SK-N-SH (cell line): ENCODE measurements around the gene PARD3. TPM values are rescaled to one million over a fixed set of nuclear protein-coding genes. Genes with fewer than 3 reads are reported as not detected.

ENCODE experiments used
- CTCF ChIA-PET: fragments of 300-600, 350-600 bp; formaldehyde crosslinking; extraction: SDS; loops from one replicate; lab custom pipeline; 2021; lab: Yijun Ruan, JAX
- POLR2A ChIA-PET: fragments of 350-600 bp; sonication (Branson Sonifier 250); formaldehyde crosslinking; extraction: SDS; loops from one replicate; lab custom pipeline; 2020; ENCODE audit warnings: antibody characterized with exemption, inconsistent platforms; lab: Yijun Ruan, JAX
- DNase-seq: peaks from one replicate; pipeline ENCODE4 v3.0.0; 2012
- H2AFZ ChIP-seq: fragments of 200-600 bp; sonication (generic); 2 replicates; pipeline ENCODE4 v1.8.1; 2016; ENCODE audit warnings: antibody characterized with exemption, mild to moderate bottlenecking, low read depth
- H3F3A ChIP-seq: fragments of 200-600 bp; sonication (generic); replicated peaks from 2 replicates; pipeline ENCODE3; 2016; ENCODE audit warnings: antibody characterized with exemption, mild to moderate bottlenecking; ENCODE audit not compliant: insufficient read depth
- H3K27ac ChIP-seq, 2 experiments: fragments of 200-500 bp in 1 of 2; fragments of 200-600 bp in 1 of 2; sonication (Bioruptor generic) in 1 of 2; sonication (generic), shearing (Covaris generic) in 1 of 2; 2 replicates each; pipeline versions ENCODE4 v1.5.1 to v1.6.1; 2014 to 2016; ENCODE audit warnings: low read depth in 2 of 2, inconsistent platforms in 1 of 2, low read length in 1 of 2, mild to moderate bottlenecking in 1 of 2, mixed read lengths in 1 of 2
- H3K27me3 ChIP-seq: fragments of 200-600 bp; sonication (generic), shearing (Covaris generic); 2 replicates; pipeline ENCODE4 v1.6.1; 2016; ENCODE audit warnings: mixed run types; ENCODE audit not compliant: insufficient read depth
- H3K36me3 ChIP-seq, 2 experiments: fragments of 200-500 bp in 1 of 2; fragments of 200-600 bp in 1 of 2; sonication (Bioruptor generic) in 1 of 2; sonication (generic) in 1 of 2; replicated peaks in 1 of 2; 2 replicates each; pipeline versions ENCODE3 to v1.5.1; 2014 to 2016; ENCODE audit warnings: low read length in 1 of 2, mild to moderate bottlenecking in 1 of 2; ENCODE audit not compliant: insufficient read depth in 2 of 2, control insufficient read depth in 1 of 2
- H3K4me1 ChIP-seq, 2 experiments: fragments of 200-500 bp in 1 of 2; fragments of 200-600 bp in 1 of 2; sonication (Bioruptor generic) in 1 of 2; sonication (generic), shearing (Covaris generic) in 1 of 2; 2 replicates each; pipeline versions ENCODE4 v1.5.1 to v1.6.1; 2014 to 2016; ENCODE audit warnings: low read depth in 1 of 2, low read length in 1 of 2, mixed run types in 1 of 2; ENCODE audit not compliant: insufficient read depth in 2 of 2, control insufficient read depth in 1 of 2
- H3K4me2 ChIP-seq: fragments of 200-600 bp; sonication (generic), shearing (Covaris generic); 2 replicates; pipeline ENCODE4 v1.6.1; 2017; ENCODE audit warnings: mixed run types
- H3K4me3 ChIP-seq, 2 experiments: fragments of 200-500 bp in 1 of 2; fragments of 200-600 bp in 1 of 2; sonication (Bioruptor generic) in 1 of 2; sonication (generic), shearing (Covaris generic) in 1 of 2; 2 replicates each; pipeline versions ENCODE4 v1.5.1 to v1.8.1; 2014 to 2016; ENCODE audit warnings: low read depth in 2 of 2, inconsistent platforms in 1 of 2, low read length in 1 of 2, mild to moderate bottlenecking in 1 of 2, mixed read lengths in 1 of 2, moderate library complexity in 1 of 2
- H3K79me2 ChIP-seq: fragments of 200-600 bp; sonication (generic); 2 replicates; pipeline ENCODE4 v1.8.1; 2017; ENCODE audit warnings: mild to moderate bottlenecking; ENCODE audit not compliant: insufficient read depth
- H3K9ac ChIP-seq: fragments of 200-600 bp; sonication (generic); 2 replicates; pipeline ENCODE4 v1.6.1; 2017; ENCODE audit warnings: mixed run types
- H3K9me2 ChIP-seq: fragments of 200-600 bp; sonication (generic); 2 replicates; pipeline ENCODE4 v1.6.1; 2017; ENCODE audit warnings: mixed run types
- H3K9me3 ChIP-seq: fragments of 200-600 bp; sonication (generic); 2 replicates; pipeline ENCODE4 v1.6.1; 2017; ENCODE audit warnings: mixed run types, mild to moderate bottlenecking, moderate library complexity
- H4K20me1 ChIP-seq: fragments of 200-600 bp; sonication (generic); 2 replicates; pipeline ENCODE4 v1.6.1; 2017; ENCODE audit warnings: mild to moderate bottlenecking, mixed run types; ENCODE audit not compliant: insufficient read depth
- ELF1 ChIP-seq: IDR thresholded peaks from 2 replicates; pipeline ENCODE4 v1.4.0; 2012
- EP300 ChIP-seq, 2 experiments: IDR thresholded peaks; 2 replicates each; pipeline versions ENCODE4 v1.4.0 to v1.6.1; 2012; ENCODE audit warnings: borderline replicate concordance in 1 of 2, low read depth in 1 of 2, low read length in 1 of 2
- EZH2phosphoT487 ChIP-seq: fragments of 200-600 bp; sonication (generic); IDR thresholded peaks from 2 replicates; pipeline ENCODE4 v1.6.1; 2017; ENCODE audit warnings: low read depth, mixed run types, mild to moderate bottlenecking, antibody characterized with exemption, moderate library complexity, borderline replicate concordance
- FOSL2 ChIP-seq: IDR thresholded peaks from 2 replicates; pipeline ENCODE4 v1.4.0; 2012; ENCODE audit warnings: low read depth, mild to moderate bottlenecking, moderate library complexity, borderline replicate concordance
- FOXM1 ChIP-seq: IDR thresholded peaks from 2 replicates; pipeline ENCODE4 v1.4.0; 2012; ENCODE audit warnings: low read depth, mild to moderate bottlenecking
- GABPA ChIP-seq: IDR thresholded peaks from 2 replicates; pipeline ENCODE4 v1.4.0; 2012; ENCODE audit warnings: low read depth, mild to moderate bottlenecking
- JUND ChIP-seq: IDR thresholded peaks from 2 replicates; pipeline ENCODE4 v1.4.0; 2012
- NRF1 ChIP-seq: IDR thresholded peaks from 2 replicates; pipeline ENCODE4 v1.6.1; 2012; ENCODE audit warnings: low read depth, mild to moderate bottlenecking, low read length
- RCOR1 ChIP-seq: fragments of 150-350 bp; IDR thresholded peaks from 2 replicates; pipeline ENCODE4 v1.6.1; 2017; ENCODE audit warnings: antibody characterized with exemption, low read length
- RFX5 ChIP-seq: IDR thresholded peaks from 2 replicates; pipeline ENCODE4 v1.6.1; 2012; ENCODE audit warnings: mild to moderate bottlenecking, improper control_type of control experiment, low read length
- RXRA ChIP-seq: IDR thresholded peaks from 2 replicates; pipeline ENCODE4 v1.4.0; 2012; ENCODE audit warnings: low read depth, mild to moderate bottlenecking, borderline replicate concordance
- SMC3 ChIP-seq: IDR thresholded peaks from 2 replicates; pipeline ENCODE4 v1.6.1; 2012; ENCODE audit warnings: low read depth, low read length, improper control_type of control experiment
- TCF12 ChIP-seq: IDR thresholded peaks from 2 replicates; pipeline ENCODE4 v1.4.0; 2012
- WGBS: methylation state at CpG from one replicate; pipeline ENCODE4 v1.1.6; 2017; ENCODE audit warnings: low lambda C conversion rate; 5-methylcytosine and 5-hydroxymethylcytosine counted together
- polyA plus RNA-seq, 3 experiments: library from polyadenylated mRNA; depleted of rRNA; stranded (reverse); fragments of >200 nt; gene quantifications; 2 replicates each; pipeline ENCODE4 v1.2.3, GENCODE V29; 2012
- TF ChIP-seq, protein P1 (sequence below): IDR thresholded peaks from 2 replicates; pipeline ENCODE4 v1.6.1; 2012; ENCODE audit warnings: mild to moderate bottlenecking, low read depth, low read length, moderate library complexity
- TF ChIP-seq, protein P2 (sequence below): fragments of 150-350 bp; IDR thresholded peaks from 2 replicates; pipeline ENCODE4 v1.6.1; 2016; ENCODE audit warnings: mild to moderate bottlenecking, low read depth, low read length
- TF ChIP-seq, protein P3 (sequence below): IDR thresholded peaks from 2 replicates; pipeline ENCODE4; 2012
- TF ChIP-seq, protein P4 (sequence below): fragments of 150-350 bp; IDR thresholded peaks from 2 replicates; pipeline ENCODE4 v1.6.1; 2017; ENCODE audit warnings: antibody characterized with exemption, low read length, low read depth, borderline replicate concordance
- TF ChIP-seq, protein P5 (sequence below): IDR thresholded peaks from 2 replicates; pipeline ENCODE4 v1.4.0; 2012; ENCODE audit warnings: low read depth, borderline replicate concordance

PARD3 gene
- polyA plus RNA-seq, 1 of the 3 experiments (the other 2 are of a cell fraction), result 29.4 TPM

DNA sequence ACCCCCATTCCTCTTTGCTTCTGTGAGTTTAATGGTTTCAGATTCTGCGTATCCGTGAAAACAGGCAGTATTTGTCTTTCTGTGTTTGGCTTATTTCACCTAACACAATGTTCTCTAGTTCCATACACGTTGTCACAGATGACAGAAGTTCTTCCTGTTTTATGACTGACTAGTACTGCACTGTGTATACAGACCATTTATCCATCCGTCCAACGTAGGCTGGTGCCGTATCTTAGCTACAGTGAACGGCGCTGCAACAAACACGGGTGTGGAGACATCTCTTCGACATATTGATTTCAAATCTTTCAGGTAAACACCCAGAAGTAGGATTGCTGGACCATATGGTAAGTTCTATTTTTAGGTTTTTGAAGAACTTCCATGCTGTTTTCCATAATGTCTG lies 181.7 kb downstream of the PARD3 start:
- H3K4me1 ChIP-seq, result peaks cover 6 to 7% of the 10 kb centered on the region in 2 experiments; a peak in 3 of 4 replicates
- H3K79me2 ChIP-seq, result peaks cover 33% of the 10 kb centered on the region
- CTCF ChIA-PET, result interaction anchor here (0.6 to 2.1 kb wide), 2 partner anchors 11 to 719 kb away, joined by 3 to 4 read pairs; no protein-coding TSS in a partner anchor
- H2AFZ ChIP-seq, result no peak overlapping the region
- no peaks in the 10 kb centered on the region for H4K20me1 ChIP-seq
- DNase-seq, result no peak
- no peaks in the 10 kb centered on the region for H3K9me3 ChIP-seq
- peaks cover 4% of the 10 kb centered on the region for H3F3A ChIP-seq
- no peak for TF ChIP-seq EP300 (IDR thresholded peaks at IDR 0.05; ENCODE audit: borderline replicate concordance in 1 of 2, low read depth in 1 of 2, low read length in 1 of 2)
- TF ChIP-seq NRF1, result no peak
- no peak for TF ChIP-seq JUND
- TF ChIP-seq, protein P1, sequence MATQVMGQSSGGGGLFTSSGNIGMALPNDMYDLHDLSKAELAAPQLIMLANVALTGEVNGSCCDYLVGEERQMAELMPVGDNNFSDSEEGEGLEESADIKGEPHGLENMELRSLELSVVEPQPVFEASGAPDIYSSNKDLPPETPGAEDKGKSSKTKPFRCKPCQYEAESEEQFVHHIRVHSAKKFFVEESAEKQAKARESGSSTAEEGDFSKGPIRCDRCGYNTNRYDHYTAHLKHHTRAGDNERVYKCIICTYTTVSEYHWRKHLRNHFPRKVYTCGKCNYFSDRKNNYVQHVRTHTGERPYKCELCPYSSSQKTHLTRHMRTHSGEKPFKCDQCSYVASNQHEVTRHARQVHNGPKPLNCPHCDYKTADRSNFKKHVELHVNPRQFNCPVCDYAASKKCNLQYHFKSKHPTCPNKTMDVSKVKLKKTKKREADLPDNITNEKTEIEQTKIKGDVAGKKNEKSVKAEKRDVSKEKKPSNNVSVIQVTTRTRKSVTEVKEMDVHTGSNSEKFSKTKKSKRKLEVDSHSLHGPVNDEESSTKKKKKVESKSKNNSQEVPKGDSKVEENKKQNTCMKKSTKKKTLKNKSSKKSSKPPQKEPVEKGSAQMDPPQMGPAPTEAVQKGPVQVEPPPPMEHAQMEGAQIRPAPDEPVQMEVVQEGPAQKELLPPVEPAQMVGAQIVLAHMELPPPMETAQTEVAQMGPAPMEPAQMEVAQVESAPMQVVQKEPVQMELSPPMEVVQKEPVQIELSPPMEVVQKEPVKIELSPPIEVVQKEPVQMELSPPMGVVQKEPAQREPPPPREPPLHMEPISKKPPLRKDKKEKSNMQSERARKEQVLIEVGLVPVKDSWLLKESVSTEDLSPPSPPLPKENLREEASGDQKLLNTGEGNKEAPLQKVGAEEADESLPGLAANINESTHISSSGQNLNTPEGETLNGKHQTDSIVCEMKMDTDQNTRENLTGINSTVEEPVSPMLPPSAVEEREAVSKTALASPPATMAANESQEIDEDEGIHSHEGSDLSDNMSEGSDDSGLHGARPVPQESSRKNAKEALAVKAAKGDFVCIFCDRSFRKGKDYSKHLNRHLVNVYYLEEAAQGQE, result no peak
- TF ChIP-seq, protein P2, sequence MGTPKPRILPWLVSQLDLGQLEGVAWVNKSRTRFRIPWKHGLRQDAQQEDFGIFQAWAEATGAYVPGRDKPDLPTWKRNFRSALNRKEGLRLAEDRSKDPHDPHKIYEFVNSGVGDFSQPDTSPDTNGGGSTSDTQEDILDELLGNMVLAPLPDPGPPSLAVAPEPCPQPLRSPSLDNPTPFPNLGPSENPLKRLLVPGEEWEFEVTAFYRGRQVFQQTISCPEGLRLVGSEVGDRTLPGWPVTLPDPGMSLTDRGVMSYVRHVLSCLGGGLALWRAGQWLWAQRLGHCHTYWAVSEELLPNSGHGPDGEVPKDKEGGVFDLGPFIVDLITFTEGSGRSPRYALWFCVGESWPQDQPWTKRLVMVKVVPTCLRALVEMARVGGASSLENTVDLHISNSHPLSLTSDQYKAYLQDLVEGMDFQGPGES, result no peak
- TF ChIP-seq SMC3, result no peak
- TF ChIP-seq TCF12, result no peak
- TF ChIP-seq EZH2phosphoT487, result no peak
- TF ChIP-seq, protein P3, sequence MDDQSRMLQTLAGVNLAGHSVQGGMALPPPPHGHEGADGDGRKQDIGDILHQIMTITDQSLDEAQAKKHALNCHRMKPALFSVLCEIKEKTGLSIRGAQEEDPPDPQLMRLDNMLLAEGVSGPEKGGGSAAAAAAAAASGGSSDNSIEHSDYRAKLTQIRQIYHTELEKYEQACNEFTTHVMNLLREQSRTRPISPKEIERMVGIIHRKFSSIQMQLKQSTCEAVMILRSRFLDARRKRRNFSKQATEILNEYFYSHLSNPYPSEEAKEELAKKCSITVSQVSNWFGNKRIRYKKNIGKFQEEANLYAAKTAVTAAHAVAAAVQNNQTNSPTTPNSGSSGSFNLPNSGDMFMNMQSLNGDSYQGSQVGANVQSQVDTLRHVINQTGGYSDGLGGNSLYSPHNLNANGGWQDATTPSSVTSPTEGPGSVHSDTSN, result no peak
- no peak for TF ChIP-seq RCOR1
- TF ChIP-seq RXRA, result no peak
- WGBS, result 95% methylated on average over 10 of the region's 10 CpGs
- no peaks in the 10 kb centered on the region for H3K36me3 ChIP-seq
- no peak overlapping the region for H3K4me2 ChIP-seq
- POLR2A ChIA-PET, result no interaction called here
- H3K27ac ChIP-seq, result no peak overlapping the region
- no peaks in the 10 kb centered on the region for H3K27me3 ChIP-seq
- no peak overlapping the region for H3K9ac ChIP-seq
- no peak overlapping the region for H3K4me3 ChIP-seq
- H3K9me2 ChIP-seq, result no peaks in the 10 kb centered on the region

DNA sequence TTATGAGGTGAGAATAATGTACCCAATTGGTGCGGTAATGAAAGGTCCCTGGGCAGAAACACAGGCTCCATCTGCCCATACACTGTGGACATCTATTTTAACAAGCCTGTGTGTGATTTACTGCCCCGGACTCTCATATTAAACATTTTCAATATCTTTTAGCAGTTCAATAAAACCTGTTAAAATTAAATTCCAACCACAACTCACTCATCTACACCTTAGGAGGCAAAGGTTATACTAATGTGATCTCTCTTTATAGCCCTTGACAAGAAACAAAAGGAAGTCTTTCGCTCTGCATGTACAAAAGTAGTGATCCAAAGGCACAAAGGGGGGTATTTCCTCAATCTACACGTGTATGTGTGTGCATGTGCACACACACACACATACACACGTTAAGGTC lies 186.0 kb downstream of the PARD3 start:
- H3K4me3 ChIP-seq, result no peak overlapping the region
- no peak for DNase-seq
- H2AFZ ChIP-seq, result no peak overlapping the region
- H4K20me1 ChIP-seq, result no peaks in the 10 kb centered on the region
- H3F3A ChIP-seq, result no peaks in the 10 kb centered on the region
- H3K9me3 ChIP-seq, result no peaks in the 10 kb centered on the region
- H3K36me3 ChIP-seq, result no peaks in the 10 kb centered on the region
- 95% methylated on average over 5 of the region's 5 CpGs for WGBS
- H3K27ac ChIP-seq, result no peak overlapping the region
- H3K4me1 ChIP-seq, result peaks cover 4 to 8% of the 10 kb centered on the region in 2 experiments; a peak in 2 of 4 replicates
- CTCF ChIA-PET, result interaction anchor here (1.4 to 4.5 kb wide), 2 partner anchors 9 kb away, joined by 11 to 35 read pairs; no protein-coding TSS in a partner anchor
- peaks cover 6% of the 10 kb centered on the region; the same call in 1 of the 2 replicates for H3K79me2 ChIP-seq
- no peaks in the 10 kb centered on the region for H3K27me3 ChIP-seq
- H3K4me2 ChIP-seq, result no peak overlapping the region
- no peaks in the 10 kb centered on the region for H3K9me2 ChIP-seq
- POLR2A ChIA-PET, result no interaction called here
- H3K9ac ChIP-seq, result no peak overlapping the region
- TF ChIP-seq GABPA, result no peak
- TF ChIP-seq FOSL2, result no peak
- TF ChIP-seq NRF1, result no peak
- TF ChIP-seq EZH2phosphoT487, result no peak
- no peak for TF ChIP-seq FOXM1
- TF ChIP-seq, protein P4, sequence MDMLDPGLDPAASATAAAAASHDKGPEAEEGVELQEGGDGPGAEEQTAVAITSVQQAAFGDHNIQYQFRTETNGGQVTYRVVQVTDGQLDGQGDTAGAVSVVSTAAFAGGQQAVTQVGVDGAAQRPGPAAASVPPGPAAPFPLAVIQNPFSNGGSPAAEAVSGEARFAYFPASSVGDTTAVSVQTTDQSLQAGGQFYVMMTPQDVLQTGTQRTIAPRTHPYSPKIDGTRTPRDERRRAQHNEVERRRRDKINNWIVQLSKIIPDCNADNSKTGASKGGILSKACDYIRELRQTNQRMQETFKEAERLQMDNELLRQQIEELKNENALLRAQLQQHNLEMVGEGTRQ, result no peak
- TF ChIP-seq, protein P5, sequence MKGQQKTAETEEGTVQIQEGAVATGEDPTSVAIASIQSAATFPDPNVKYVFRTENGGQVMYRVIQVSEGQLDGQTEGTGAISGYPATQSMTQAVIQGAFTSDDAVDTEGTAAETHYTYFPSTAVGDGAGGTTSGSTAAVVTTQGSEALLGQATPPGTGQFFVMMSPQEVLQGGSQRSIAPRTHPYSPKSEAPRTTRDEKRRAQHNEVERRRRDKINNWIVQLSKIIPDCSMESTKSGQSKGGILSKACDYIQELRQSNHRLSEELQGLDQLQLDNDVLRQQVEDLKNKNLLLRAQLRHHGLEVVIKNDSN, result no peak
- no peak for TF ChIP-seq RFX5
- no peak for TF ChIP-seq ELF1
